DMS153 treated with DMSO at 0.1 percent for 48 hours (cell line): ENCODE data around the gene TMEM250.

Experiments used
- DNase-seq: peaks from one replicate; lab custom pipeline; 2025; ENCODE audit not compliant: unreplicated experiment; lab: John Stamatoyannopoulos, UW

Gene TMEM250

DNA sequence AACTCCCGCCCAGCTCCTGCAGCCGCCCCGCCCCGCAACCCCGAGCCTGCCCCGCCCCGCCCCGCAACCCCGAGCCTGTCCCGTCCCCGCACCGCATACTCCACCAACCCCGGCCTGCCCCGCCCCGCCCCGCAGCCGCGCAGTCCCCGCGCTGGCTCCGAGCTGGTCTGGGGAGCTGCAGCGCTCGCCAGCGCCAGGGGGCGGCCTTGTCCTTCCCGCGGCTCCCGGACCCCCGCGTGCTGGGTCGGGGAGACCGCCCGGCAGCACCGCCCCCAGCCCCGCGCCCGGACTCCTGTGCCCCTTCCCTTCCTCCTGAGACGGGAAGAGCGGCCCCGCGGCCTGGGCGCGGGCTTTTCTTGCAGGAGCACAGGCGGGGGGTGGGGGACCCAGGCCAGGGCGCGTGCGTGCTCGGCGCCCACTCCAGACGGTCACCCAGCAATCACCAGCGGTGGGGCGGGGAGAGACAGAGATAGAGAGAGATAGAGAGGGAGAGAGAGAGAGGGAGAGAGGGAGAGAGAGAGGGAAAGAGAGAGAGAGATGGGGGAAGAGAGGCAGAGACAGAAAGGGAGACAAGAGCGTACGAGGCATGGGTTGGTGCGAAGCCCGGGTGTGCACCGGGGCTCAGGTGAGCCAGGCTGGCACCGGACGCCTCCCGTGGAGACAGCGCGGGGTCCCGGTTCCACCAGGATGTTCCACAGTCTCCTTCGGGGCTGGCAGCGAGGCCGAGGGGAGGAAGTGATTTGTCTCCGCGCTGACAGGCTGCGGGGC, 14.7 kb upstream of the TMEM250 start:
- DNase-seq = no peak

DNA sequence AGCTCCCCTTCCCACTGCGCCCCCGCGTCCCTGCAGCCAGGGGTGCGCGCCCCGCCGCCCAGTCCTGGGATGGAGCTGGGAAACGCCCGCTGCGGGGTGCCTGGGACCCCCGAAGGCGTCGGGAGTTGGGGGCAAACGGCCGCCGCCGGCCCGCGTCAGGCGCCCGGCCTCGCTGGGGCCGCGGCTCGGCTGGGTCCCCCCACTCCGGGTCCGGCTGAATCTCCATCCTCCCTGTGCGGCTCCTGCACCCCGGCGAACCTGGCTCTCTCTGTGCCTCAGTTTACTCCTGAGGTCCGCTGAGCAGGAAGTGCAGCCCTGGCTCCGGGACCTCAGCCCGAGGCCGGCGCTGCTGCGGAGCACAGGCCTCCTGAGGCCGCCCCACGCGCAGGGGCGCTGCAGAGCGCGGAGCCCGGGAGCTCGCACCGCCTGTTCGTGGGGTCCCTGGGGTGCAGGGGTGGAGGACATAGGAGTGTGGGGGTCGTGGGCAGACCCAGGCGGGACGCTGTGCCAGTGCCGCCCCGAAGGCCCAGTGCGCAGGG, 13.9 kb upstream of the TMEM250 start:
- no peak for DNase-seq

DNA sequence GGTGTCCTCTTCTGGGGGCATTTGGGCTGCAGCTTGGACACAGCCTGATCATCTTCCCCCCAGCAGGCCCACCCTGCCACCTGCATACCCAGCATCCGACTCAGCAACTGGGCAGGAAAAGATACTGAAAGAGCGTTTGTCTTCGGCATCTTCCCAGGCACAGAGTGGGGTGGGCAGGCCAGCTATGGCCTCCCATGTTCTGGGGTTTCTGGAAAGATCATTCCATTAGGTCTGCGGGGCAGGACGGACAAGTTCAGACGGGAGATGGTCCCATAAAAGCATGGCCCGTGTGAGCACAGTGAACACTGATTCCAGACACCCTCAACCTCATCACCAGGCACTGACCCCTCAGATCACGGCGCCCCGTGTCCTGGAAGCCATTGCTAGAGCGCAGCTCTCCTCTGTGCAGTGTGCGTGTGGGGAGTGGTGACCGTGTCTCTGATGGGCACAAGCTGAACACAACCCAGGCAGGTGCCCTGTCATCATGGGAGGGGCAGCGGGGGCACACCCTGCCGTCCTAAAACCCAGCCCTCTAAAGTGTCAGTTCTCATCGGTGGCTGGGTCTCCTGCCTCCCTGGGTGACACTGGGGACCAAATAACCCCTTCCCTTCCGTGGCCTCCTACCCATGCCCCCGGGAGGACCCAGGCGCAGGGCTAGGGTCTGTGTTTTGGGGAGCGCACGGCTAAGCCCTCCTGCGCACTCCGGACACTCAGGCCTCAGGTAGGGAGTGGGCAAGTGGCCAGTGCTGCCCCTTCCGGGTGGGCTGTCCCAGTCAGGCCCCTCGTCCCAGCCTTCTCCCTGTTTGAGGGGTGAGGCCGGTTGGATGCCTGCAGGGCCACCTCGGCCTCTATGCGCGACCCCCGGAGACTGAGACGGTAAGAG, 13.2 kb upstream of the TMEM250 start:
- DNase-seq = no peak

DNA sequence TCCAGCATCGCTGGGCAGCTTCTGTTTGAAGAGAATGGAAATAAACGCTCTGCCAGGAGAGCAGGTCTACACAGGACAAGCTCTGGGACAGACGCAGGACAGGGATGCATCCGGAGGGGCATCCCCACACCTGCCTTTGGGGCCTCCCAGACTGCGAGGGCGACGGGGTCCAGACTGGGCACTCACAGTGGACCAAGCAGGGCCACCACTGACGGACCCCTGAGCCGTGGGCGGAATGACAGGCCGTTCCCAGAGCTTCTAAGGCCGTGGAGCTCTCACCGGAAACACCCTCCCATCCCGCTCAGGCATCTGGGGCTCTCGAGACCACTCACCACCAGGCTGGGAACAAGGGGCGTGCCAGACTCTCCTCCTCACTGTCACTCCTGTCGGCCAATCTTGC, 10.5 kb upstream of the TMEM250 start:
- no peak for DNase-seq

DNA sequence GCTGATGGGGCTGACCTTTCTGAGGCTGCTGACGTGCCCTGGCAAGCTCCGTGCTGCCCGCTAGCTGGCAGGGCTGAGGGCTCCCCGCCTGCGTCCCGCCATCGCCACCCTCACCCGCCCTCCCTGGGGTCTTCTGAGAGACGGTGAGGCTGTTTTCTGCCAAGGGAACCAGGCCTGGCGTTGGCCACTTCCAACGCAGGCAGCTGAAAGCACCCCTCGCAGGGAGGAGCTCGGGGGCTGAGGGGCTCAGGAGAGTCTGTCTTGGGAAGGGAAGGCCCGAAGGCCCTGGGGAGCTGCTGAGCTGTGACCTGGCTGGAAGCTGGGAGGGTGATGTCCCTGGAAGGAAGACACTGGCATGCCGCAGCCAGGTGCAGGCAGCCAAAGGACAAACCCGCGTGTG, 9.8 kb upstream of the TMEM250 start:
- DNase-seq = no peak

DNA sequence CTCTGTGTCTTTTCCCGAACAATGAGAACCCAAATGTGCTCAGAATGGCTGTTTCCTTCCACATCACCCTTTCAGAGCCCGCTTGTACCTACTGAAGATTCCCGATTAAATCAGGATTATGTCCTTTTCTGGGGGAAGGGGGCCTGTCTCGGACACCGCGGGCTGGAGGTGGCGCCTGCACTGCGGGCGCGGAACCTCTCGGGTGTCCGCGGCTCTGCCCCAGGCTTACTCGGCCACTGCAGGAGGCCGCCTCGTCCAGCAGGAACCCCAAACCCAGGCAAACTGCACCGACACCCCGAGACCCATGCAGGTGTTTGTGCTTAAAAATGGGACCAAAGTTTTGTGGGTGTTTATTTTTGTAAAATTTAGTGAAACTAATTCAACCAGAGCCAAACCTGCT, 8.6 kb upstream of the TMEM250 start:
- no peak for DNase-seq

DNA sequence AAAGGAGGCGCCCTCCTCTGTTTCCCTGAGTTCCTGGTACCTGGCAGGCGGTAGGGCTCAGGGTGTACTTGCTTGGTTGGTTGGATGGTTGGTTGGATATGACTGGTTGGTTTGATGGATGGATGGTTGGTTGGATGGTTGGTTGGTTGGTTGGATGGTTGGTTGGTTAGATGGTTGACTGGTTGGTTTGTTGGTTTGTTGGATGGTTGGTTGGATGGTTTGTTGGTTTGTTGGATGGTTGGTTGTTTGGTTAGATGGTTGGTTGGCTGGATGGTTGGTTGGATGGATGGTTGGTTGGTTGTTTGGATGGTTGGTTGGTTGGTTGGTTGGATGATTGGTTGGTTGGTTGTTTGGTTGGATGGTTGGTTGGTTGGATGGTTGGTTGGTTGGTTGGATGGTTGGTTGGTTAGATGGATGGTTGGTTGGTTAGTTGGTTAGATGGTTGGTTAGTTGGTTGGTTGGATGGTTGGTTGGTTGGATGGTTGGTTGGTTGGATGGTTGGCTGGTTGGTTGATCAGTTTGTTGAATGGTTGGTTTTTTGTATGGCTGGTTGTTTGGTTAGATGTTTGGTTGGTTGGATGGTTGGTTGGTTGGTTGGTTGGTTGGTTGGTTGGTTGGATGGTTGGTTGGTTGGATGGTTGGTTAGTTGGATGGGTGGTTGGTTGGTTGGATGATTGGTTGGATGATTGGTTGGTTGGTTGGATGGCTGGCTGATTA, 6.5 kb upstream of the TMEM250 start:
- no peak for DNase-seq

DNA sequence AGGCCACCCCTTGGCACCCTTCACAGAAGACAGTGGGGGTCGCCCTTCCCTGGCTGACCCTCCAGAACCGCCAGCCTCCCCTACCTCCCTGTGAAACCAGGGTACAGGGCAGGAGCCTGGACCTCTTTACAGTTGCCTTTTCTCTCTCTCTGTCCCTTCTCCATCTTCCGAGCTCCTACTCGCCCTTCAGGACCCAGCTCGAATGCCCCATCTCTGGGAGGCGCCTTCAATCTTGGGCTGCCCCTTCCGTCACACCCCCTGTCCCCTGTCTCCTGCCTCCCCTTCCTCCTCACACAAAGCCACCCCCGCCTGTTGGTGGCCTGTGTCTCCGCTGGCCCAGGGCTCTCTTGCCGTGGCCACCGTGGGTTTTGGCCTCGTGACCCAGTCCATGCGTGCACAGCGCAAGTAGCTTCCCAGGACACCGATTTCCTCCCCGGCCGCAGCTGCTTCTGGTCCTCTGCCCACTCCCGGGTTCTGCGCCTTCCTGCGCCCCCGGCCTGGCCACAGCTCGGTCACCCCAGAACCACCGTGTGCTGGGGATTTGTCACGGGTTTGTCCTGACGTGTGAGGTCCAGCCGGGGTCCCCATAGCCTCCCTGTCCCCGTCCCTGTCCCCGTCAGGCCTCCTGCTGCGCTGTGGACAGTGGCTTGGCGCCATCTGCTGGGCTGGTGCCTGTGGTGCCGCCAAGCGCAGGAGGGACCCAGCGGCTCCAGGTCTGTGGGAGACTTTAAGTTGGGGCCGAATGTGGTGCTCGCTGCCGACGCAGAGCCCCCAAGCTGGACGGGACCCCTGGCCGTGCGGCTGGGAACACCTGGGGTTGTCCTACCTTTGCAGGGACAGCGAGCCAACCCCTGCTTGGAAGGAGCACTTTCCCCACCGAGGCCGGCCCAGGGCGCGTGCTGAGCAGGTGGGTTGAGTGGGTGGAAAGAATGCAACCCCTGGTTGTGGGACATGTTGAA, 4.0 kb upstream of the TMEM250 start:
- DNase-seq = peak; percentile 39

DNA sequence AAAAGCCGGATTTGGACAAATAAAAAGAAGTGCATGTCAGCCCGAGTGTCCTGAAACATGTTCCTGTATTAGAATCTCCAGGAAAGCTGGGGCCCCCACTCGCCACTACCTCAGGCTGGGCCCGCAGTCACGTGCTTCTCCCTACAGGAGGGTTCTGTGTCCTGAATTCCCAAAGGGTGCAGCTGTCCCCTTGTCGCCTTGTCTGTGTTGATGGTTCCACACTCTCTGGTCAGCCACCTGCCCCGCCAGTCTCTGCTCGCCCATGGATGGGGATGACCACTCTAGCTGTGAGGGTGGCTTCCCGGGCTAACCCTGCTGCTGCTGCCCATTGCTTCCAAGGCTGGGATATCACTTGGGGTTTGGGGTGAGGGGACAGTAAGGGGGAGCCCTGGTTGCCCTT, 3.1 kb upstream of the TMEM250 start:
- no peak for DNase-seq

DNA sequence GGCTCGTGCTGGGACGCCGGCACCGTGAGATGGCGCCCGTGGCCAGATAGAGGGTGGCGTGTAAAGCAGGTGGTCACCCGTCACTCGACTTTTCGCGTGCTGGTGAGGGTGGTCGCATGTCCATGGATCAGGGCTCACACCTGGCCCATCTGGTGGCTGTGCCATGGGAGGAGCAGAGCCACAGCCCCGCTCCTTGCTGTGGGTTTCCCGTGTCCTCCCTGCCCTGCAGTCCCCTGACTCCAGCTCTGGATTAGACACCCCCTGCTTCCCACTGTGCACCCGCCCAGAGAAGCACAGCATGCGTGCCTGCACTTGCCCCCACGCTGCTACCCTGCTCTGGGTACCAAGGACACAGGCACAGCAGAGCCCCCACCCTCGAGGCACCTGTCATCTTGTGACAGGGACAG, 1.8 kb upstream of the TMEM250 start:
- no peak for DNase-seq

DNA sequence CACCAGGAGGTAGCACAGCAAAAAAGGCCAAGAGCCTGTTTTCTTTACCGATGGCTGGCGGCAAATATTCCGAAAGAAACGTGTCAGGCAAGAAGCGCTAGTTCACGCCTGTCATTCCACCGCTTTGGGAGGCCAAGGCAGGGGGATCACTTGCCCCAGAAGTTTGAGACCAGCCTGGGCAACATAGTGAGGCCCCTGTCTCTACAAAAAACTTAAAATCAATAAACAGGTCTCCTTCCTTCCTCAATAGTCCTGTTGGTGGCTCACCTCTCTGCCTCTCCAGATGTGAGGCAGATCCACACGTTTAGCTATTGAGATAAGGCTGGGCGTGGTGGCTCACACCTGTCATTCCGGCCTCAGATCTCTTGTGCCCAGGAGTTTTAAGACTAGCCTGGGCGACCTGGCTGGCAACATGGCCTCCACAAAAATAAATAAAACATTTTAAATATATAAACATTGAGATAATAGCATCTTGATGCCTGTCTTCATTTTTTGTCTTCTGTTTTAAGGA, 1.3 kb upstream of the TMEM250 start:
- DNase-seq = no peak

DNA sequence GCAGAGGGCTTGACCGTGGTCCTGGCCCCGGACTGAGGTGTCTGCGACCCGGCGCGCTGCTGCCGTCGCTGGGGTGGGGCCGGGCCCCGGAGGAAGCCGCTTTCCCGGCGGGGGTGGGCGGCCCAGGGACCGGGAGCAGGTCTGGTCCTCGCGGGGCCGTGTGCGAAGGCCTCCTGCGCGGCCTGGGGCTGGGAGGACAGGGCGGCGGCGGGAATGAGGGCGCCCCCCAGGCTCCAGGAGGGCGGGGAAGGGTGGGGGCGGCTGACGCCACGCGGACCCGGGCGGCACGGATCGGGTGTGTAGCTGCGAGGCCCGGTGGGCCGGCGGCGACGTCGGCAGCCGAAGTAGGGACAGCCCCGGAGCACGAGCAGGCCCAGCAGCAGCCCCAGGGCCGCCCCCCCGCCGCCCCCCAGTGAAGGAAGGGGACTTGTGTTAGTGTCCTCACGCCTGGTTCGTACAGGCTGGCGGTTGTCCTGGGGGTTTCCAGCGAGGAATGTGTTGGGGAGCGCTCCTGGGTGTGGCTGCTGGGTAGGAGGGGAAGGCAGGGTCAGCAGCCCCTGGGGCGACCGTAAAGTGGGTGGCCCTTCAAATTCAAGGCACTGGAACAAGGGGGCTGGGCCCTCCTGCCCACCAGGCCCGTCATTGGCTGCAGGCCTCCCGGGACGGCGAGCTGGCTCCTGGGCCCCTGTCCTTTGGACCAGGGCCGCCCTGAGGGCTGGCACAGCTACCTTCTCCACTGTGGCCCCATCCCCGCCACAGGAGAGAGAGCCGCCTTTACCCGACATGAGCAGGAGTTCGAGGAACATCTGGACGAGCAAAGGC, 597 bp upstream of the TMEM250 start:
- DNase-seq = no peak

DNA sequence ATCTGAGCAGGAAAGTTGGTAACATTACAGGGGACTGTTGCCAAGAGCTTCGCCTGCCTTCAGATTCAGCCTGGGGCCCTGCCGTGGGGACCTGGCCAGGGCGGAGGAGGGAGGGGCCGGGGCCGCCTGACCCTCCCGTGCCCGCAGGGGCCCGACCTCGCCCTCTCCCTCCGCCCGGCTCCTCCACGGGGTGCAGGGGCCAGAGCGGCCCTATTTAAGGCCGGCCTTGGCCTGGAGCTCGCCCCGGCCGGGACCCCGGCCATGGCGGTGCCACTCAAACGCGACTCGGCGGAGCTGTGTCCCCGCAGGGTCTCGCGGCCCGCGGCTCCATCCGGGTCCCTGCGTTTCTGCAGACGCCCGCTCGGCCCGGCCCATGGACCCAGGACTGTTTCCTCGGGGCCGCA, 757 bp downstream of the TMEM250 start:
- DNase-seq = no peak

DNA sequence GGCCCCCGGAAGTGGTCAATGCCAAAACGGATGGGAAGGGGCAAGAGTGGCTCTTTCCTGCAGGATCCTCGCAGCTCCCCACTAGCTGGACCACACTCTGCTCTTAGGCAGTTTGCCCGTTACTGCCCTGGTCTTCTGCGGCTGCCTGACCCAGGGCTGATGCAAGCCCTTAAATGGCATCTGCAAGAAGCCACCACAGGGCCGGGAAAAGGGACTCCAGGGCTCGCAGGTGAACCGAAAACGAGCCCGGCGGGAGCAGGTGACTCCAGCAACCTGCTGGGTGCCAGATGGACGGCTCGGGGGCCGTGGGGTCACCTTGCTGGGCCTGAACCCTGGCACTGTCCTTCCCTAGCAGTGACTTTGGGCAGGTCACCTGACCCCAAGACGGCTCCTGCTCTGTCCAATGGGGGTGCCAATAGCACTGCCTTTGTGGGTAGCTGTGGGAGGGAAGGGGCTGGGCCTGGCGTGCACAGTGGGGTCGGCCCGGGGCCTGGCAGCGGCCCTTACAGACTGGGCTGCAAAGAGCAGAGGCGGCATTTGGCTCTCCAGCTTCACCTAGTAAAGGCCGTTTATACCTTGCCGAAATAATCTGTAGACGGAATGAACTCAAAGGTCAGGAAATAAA, 1.3 kb downstream of the TMEM250 start:
- DNase-seq = no peak

DNA sequence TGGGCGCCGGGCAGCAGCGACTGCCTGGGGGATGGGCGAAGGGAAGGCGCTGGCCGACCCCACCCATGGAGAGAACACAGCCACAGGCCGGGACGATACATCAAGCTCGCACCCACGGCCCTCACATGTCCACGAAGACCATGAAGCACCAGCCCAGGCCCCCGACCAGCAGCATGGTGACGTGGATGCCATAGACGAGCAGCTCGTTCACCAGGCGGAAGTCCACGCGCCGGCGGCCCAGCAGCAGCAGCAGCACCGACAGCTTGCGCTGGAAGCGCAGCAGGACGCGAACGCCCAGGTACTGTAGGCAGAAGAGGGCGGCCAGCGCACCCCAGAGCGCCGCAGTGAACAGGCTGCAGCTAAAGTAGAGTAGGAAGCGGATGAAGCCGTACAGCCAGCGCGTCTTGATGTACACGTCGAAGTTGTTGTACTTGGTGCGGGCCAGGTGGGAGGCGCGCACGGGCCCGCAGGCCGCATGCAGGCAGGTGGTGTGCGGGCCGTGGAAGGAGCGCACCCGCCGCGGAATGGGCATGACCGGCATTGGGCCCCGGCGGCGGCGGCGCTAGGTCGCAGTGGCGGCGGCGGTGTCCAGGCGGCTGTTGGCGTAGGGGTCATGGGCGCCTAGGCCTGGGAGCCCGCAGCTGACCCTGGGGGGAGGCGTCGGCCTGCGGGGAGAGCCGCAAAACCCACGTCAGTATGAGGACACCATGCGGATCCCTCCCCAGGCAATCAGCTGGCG, 2.1 kb downstream of the TMEM250 start:
- DNase-seq = no peak

DNA sequence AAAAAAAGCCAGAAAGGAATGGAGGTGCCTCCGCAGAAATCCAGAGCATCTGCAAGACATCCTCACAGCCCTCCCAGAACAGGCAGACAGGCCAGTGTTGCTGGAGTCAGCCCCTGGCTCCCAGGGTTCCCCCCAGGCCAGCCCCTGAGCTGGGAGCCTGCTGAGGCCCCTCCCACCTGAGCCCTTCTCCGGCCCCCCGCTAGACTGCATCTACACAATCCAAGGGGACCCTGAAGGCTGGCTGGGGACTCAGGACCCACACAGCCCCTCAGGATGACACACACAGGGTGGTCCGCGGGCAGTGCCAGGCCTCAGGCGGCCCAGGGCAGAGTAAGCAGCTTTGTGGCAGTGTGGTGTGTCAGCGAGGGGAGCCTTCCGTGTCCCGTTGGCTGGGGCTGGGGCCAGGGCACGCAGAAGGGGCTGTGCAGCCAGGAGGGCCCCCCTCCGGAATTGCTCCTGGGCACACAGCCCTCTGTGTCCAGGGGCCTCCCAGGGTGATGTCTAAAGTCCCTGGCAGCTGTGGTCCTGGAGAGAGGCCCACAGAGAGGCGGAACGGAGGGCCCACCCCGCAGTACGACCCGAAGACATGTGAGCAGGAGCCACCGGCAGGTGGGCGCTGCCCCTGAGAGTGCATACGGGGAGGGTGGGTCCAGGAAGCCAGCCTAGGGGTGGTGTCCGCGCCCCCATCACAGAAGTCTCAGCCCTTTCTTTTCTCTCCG, 2.9 kb downstream of the TMEM250 start:
- DNase-seq = no peak

DNA sequence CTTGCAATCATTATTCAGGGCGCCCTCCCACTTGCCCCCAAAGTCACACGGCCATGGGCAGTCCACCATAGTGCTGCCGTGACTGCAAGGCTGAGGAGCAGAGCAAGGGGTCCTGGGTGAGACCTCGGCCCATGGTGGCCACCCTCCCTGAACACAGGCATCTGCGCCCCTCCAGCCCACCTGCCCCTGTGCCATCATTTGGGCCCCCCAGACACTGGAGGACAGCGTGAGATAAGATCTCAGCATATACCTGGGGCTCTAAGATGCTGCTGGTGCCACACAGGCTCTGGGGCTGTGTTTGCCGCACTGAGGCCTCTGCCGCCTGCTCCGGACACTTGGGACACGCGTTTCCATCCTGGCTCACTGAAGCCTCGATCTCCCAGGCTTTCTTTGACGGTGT, 3.5 kb downstream of the TMEM250 start:
- DNase-seq = no peak
